LNCaP clone FGC (cell line): Measurements from ENCODE around the gene NRCAM.

Source experiments
- DNase-seq: peaks from one replicate; pipeline ENCODE4 v3.0.0-alpha.2; 2011; ENCODE audit warnings: low read depth
- H3K4me3 ChIP-seq: 2 replicates; pipeline ENCODE4 v1.5.1; 2011; ENCODE audit warnings: mild to moderate bottlenecking, low read depth, low read length, control low read depth
- CTCF ChIP-seq: IDR thresholded peaks from 2 replicates; pipeline ENCODE4 v1.5.1; 2012; ENCODE audit warnings: mild to moderate bottlenecking; ENCODE audit not compliant: control insufficient read depth, insufficient read depth; ENCODE audit errors: extremely low read depth

NRCAM gene

GRCh38 chr7:108385834-108386422, 70.3 kb downstream of the NRCAM start:
- DNase-seq = no peak
- TF ChIP-seq CTCF = no peak
- H3K4me3 ChIP-seq = no peak overlapping the region

- no peak for DNase-seq
- TF ChIP-seq CTCF = peak; percentile 44
- H3K4me3 ChIP-seq = no peak overlapping the region
Observed at GRCh38 chr7:108384716-108385483, 71.3 kb downstream of the NRCAM start.

GRCh38 chr7:108382932-108383331, 73.3 kb downstream of the NRCAM start:
- no peak for TF ChIP-seq CTCF
- H3K4me3 ChIP-seq = no peak overlapping the region
- no peak for DNase-seq

GRCh38 chr7:108380517-108380916, 75.7 kb downstream of the NRCAM start:
- no peak overlapping the region for H3K4me3 ChIP-seq
- TF ChIP-seq CTCF = no peak
- DNase-seq = no peak

GRCh38 chr7:108376206-108376605, 80.0 kb downstream of the NRCAM start:
- DNase-seq = no peak
- no peak overlapping the region for H3K4me3 ChIP-seq
- TF ChIP-seq CTCF = no peak

GRCh38 chr7:108375668-108376067, 80.6 kb downstream of the NRCAM start:
- no peak for DNase-seq
- H3K4me3 ChIP-seq = no peak overlapping the region
- no peak for TF ChIP-seq CTCF
